ENCODE data around the gene PCDHGC3.

PCDHGC3 gene

DNA sequence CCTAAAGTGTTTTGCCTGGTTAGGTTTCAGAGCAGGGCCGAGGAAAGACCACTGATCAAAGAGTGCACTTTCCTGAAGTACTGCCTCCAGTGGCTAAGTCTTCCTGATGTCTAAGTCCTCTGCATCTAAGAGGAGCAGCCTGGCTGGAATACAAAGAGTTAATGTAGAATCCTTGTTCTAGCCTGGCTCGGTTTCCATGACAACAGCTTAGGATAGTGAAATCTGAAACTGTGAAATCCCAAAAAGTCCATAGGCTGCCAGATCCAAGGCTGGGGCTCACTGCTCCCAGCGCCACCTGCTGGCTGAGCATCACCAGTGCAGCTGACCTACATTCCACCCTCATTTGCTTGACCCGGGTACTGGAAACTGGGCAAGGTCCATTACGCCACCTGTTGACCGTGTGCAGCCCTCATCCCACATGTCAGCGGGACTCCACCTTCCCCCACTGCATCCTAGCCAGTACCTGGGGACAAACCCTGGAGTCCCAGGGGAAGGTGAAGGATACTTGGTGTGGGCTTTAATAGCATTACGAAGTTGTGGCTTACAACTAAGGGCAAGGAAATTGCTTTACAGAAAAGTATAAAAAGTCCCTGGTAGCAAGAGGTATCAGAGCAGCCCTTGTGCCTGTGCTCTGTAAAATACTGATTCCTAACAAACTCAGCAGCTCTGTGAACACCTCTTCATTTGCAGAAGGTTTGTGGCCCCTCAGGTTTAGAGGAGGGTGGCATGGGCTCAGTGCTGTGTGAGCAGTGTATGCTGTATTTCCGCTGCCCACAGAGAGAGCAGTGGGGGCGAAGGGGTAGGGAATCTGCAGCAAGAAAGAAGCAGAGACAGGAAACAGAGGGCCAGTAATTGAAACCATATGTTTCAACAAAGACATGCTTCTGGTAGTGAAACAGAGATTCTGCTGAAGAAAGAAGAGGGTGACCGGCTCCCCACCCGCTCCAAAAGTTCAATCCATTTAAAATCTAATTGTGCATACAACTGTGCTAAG lies 49.1 kb downstream of the PCDHGC3 start:
- DNase-seq = peak; percentile 93

- no peak for DNase-seq
These were observed 49.9 kb downstream of the PCDHGC3 start for GRCh38 chr5:141525653-141526052.

- no peak for DNase-seq
These were observed 51.7 kb downstream of the PCDHGC3 start for GRCh38 chr5:141527426-141527825.

Measured in EL (cell line).